Measurements from ENCODE around the gene EMX2.

Gene EMX2

GRCh38 chr10:117532003-117532385 lies 10.6 kb upstream of the EMX2 start:
- no peak for DNase-seq (ENCODE audit: low read depth)

- no peak for DNase-seq (ENCODE audit: low read depth)
Measured at GRCh38 chr10:117532451-117533107, 10.0 kb upstream of the EMX2 start.

- DNase-seq (ENCODE audit: low read depth), result no peak
Measured at GRCh38 chr10:117533507-117534281, 8.9 kb upstream of the EMX2 start.

GRCh38 chr10:117534321-117535297 lies 7.9 kb upstream of the EMX2 start:
- no peak for DNase-seq (ENCODE audit: low read depth)

- no peak for DNase-seq (ENCODE audit: low read depth)
Measured at GRCh38 chr10:117535298-117536071, 7.1 kb upstream of the EMX2 start.

GRCh38 chr10:117536072-117536865 lies 6.3 kb upstream of the EMX2 start:
- no peak for DNase-seq (ENCODE audit: low read depth)

GRCh38 chr10:117536866-117537435 lies 5.6 kb upstream of the EMX2 start:
- DNase-seq (ENCODE audit: low read depth), result no peak

GRCh38 chr10:117537436-117537903 lies 5.1 kb upstream of the EMX2 start:
- no peak for DNase-seq (ENCODE audit: low read depth)

- no peak for DNase-seq (ENCODE audit: low read depth)
Measured at GRCh38 chr10:117537904-117538524, 4.5 kb upstream of the EMX2 start.

- DNase-seq (ENCODE audit: low read depth), result no peak
Measured at GRCh38 chr10:117539361-117539773, 3.2 kb upstream of the EMX2 start.

- no peak for DNase-seq (ENCODE audit: low read depth)
Measured at GRCh38 chr10:117539903-117540639, 2.5 kb upstream of the EMX2 start.

- DNase-seq (ENCODE audit: low read depth), result no peak
Measured at GRCh38 chr10:117540640-117541404, 1.7 kb upstream of the EMX2 start.

GRCh38 chr10:117541405-117541908 lies 1.1 kb upstream of the EMX2 start:
- DNase-seq (ENCODE audit: low read depth), result no peak

GRCh38 chr10:117541909-117542705 lies 439 bp upstream of the EMX2 start:
- DNase-seq (ENCODE audit: low read depth), result no peak

GRCh38 chr10:117543225-117544003 lies 868 bp downstream of the EMX2 start:
- DNase-seq (ENCODE audit: low read depth), result no peak

- no peak for DNase-seq (ENCODE audit: low read depth)
Measured at GRCh38 chr10:117544004-117544701, 1.6 kb downstream of the EMX2 start.

All from stimulated activated CD8-positive, alpha-beta memory T cell treated with anti-CD3 and anti-CD28 coated beads, Interleukin-12 subunit alpha, Interleukin-12 subunit beta, amount 100 ng/mL, for 4 hours (primary cell).